NCI-H146 treated with DMSO at 0.1 percent for 48 hours (cell line): ENCODE measurements around the gene ZIC5.

Experiments used
- DNase-seq: peaks from one replicate; lab custom pipeline; 2025; ENCODE audit not compliant: unreplicated experiment; lab: John Stamatoyannopoulos, UW

The ZIC5 gene

DNA sequence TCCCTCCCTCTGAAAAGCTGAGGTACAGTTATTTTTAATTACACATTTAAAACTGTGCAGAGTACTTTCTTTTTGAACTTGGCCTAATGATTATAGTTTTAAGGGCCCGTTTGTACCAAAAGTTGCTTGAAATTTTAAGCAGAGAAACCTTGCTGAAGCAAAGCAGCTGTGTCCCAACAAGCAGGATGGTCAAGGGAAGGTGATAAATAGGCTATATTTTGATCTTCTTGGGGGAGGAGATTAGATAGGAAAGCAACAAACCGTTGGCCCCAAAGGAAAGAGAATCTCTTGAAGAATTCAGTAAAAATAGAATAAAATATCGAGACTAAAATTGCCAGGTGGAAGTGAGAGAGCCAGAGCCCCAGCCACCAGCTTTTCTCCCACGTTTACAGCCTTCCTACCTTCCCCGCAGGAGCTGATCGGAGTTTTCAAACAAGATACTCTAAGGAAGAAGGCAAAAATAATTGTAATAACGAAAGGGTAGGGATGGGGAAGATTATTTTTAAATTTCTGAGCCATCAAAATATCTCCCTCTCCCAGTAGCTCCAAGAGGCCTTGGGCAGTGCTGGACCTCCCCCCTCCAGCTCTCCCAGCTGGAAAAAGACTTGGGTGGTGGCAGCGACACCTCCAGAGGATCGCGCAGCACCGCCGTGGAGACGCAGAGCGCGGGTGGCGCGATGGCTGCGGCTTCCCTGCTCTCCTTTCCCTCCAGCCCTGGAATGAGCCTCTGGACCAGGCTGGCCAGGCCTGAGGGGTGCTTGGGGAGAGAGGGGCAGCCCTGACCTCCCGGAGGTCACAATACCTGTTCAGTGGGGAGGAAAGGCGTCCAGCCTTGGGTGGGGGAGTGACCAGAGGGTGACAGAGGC lies 15.8 kb upstream of the ZIC5 start:
- DNase-seq: peak; percentile 87

DNA sequence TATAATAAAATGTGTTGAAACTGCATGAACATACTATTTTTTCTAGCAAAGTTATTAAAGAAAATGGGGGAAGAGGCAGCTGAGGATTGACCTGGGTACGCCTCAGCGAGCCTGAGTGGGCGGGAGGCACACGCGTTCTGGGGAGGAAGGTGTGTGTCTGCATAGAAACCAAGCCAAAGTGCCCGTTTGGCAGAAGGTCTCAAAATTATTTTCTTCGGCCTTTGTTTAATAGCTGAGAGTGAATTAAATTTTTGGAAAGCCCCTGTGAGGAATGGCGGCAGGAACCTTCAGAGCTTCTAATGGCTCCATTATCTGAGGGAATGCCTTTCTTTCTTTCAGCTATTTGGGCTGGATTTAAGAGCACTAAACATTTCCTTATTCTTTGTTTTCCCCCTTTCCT lies 15.2 kb upstream of the ZIC5 start:
- peak; percentile 61 for DNase-seq

DNA sequence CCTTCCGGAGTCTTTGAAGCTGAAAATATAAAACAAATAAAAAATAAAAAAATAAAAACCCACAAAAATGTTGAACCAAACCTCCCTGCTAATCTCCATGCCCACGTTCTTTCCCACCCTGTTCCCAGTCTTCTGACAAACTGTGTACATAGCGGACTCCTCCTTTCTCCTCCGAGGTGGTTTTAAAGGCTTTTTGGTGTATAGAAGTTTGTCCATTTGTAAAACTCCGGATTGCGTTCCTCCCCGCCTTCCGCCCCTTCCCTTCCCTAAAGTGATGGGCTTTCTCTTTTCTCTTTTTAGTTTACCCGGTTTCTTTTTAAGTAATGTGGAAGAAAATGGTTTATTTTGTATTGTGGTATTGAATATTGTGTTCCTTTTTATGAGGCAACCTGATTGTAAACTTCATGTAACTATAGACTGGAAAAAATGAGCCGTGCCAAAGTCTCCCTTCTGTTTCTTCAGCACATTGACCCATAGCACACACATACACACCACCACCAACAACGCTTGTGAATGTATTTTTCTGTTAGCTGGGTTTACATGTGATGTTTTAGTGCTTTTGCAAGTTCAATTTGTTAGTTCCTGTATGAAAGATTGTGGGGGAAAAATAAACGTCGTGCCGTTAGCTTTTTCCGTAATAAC lies 14.4 kb upstream of the ZIC5 start:
- DNase-seq: peak; percentile 81

DNA sequence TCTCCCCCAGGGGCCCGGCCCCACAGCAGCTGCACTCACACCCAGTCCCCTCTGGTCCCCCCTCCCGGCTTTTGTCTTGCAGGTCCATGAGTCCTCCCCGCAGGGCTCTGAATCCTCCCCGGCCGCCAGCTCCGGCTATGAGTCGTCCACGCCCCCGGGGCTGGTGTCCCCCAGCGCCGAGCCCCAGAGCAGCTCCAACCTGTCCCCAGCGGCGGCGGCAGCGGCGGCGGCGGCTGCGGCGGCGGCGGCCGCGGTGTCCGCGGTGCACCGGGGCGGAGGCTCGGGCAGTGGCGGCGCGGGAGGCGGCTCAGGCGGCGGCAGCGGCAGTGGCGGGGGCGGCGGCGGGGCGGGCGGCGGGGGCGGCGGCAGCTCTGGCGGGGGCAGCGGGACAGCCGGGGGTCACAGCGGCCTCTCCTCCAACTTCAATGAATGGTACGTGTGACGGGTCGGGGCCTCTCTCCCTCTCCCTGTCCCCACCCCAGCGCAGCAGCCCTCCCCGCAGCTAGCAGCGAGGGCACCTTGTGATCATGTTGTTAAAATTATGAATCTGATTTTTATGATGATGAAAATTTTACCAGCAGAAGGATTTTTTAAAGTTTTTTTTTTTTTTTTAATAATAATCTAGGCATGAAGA lies 13.8 kb upstream of the ZIC5 start:
- peak; percentile 44 for DNase-seq

DNA sequence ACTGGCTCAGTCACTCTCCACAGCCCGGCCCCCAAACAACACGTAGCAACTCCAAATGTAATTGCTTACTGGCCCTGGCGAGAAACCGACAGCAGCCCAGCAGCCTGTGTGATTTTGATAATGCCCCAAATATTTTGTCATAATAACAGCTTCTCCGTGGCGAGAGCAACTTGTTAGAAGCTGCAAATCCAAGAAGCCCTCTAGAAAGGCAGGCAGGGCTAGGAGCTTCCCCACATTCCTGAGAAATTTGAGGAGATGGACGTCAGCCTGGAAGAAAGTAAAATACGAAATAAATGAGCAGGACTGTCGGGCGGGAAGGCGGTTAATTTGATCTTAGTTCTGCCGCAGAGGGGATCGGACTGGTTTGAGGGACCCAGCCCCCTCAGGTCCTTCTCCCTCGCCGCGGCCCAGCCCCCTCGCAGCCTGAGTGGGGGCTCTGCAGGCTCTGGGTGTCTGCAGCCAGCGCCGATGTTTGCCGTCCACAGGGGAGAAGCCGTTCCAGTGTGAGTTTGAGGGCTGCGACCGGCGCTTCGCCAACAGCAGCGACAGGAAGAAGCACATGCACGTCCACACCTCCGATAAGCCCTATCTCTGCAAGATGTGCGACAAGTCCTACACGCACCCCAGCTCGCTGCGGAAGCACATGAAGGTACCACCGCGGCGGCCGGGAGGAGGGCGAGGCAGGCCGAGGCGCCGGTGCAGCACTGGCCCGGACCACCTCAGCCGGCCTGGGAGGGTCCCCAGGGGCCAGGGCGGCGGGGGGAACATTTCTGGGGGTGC lies 13.1 kb upstream of the ZIC5 start:
- DNase-seq: peak; percentile 44

DNA sequence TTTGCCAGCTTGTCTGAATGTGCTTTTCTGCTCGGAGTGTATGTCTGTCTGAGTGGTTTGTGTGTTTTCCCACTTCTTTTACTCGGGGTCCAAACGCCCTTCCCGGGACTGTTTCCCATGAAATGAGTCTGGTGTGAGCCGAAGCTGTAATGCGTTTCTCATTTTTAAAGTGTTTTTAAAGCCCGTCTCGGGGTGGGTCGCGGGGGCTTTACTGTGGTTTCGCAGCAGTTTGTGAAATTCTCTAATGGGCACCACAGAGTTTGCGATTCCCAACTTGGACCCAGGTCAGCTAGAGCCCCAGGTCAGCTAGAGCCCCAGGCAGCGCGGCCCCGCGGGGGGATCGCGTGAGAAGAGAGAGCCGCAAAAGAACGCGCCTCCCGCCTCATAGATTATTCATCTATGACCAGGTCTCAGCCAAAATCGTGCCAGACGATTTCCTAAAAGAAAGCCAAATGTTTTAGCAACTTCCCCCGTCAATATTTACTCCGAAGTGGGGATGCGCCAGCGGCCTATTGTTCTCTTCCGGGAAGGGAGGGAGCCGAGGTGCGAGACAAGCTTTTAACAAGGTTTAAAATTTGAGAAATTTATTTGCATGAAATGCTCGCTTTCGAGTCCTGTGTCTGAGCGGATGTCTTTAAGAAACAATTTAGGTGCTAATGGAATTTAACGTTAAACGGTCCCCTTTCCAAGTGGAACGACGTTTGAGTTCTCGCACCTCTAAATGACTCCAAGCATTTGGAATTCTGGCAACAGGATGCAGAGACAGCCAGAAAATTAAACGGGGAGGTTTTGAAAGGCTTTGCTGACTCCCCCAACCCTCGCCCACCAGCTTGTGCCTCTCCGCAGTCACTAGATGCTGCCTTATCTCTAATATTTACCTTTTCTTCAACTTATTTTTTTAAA lies 12.2 kb upstream of the ZIC5 start:
- DNase-seq: peak; percentile 67

DNA sequence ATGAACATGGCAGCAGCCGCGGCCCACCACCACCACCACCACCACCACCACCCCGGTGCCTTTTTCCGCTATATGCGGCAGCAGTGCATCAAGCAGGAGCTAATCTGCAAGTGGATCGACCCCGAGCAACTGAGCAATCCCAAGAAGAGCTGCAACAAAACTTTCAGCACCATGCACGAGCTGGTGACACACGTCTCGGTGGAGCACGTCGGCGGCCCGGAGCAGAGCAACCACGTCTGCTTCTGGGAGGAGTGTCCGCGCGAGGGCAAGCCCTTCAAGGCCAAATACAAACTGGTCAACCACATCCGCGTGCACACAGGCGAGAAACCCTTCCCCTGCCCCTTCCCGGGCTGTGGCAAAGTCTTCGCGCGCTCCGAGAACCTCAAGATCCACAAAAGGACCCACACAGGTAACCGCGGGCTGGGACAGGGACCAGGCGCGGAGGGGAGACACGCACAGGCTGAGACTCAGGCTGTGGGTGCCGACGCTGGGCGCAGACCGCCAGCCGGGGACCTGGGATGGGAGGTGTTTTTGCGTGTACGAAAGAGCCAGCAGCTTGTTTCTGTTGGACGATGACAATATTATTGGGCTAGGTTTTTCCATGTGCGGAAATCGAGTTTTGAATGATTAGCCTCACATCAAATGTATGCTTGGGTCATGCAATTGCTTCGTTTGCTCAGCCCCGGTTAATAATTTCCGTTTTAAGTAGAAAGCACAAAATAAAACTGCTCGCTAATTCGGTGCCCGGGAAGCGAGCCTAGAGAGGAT lies 11.3 kb upstream of the ZIC5 start:
- DNase-seq: peak; percentile 20

DNA sequence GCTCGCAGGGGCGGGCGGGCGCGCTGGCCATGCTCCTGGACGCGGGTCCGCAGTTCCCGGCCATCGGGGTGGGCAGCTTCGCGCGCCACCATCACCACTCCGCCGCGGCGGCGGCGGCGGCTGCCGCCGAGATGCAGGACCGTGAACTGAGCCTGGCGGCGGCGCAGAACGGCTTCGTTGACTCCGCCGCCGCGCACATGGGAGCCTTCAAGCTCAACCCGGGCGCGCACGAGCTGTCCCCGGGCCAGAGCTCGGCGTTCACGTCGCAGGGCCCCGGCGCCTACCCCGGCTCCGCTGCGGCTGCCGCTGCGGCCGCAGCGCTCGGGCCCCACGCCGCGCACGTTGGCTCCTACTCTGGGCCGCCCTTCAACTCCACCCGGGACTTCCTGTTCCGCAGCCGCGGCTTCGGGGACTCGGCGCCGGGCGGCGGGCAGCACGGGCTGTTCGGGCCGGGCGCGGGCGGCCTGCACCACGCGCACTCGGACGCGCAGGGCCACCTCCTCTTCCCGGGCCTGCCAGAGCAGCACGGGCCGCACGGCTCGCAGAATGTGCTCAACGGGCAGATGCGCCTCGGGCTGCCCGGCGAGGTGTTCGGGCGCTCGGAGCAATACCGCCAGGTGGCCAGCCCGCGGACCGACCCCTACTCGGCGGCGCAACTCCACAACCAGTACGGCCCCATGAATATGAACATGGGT lies 10.6 kb upstream of the ZIC5 start:
- no peak for DNase-seq

DNA sequence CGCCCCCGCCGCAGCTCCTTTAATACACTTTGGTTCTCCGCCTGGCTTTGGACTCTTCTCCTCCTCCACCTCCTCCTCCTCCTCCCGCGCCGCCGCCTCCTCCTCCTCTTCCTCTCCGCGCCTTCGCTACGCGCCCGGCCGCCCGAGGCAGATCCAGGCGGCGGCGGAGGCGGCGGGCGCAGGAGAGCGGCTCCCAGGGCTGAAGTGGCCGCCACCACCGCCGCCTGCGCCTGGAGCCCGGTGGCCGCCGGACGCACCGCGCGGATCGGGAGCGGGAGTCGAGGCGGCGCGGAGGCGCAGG lies 10.1 kb upstream of the ZIC5 start, which contains the start of gene ZIC2:
Gene ZIC2, plus strand, starts transcription at position 50 of the 301 bp plus-strand sequence. CDS start 281 bp downstream, outside the sequence.
- DNase-seq: no peak

DNA sequence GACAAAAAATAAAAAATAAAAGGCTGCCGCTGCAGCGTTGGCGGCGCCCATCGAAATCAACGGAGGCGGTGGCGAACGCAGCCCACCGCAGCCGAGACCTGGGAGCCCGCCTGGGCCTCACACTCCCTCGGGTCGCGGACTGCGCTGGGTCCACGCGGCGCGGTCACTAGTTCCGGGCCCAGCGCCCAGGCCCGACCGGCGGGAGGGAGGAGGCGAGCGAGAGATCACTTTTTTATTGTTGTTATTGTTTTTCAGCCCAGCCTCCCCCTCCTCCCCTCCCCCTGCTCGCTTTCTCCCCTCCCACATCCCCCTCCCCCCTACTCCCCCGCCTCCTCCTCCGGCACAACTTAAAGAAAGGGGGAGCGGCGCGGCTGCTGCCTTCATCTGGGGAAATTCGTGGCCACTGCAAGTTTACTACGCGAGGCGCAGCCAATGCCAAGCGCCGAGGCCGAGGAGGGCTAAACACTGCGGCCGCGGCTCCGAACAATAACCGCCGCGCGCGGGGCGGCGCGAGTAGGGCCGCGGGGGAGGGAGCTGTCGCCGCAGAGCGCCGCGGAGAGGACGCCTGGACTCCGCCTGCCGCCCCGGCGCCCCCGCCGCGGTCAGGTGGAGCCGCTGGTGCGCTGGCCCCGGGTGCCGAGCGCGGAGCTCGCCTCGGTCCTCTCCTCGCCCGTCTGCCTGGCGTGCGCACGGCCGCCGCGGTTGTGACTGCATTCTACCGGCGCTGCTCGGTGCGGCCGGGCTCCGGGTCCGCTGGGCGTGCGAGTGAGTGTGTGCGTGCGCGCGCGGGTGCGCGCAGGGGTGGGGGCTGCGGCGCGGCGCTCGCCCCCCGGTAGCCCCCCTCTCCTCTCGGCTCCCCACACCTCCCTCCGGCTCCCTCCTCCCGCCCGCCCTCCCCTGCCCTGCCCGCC lies 9.5 kb upstream of the ZIC5 start:
- DNase-seq: peak; percentile 91

DNA sequence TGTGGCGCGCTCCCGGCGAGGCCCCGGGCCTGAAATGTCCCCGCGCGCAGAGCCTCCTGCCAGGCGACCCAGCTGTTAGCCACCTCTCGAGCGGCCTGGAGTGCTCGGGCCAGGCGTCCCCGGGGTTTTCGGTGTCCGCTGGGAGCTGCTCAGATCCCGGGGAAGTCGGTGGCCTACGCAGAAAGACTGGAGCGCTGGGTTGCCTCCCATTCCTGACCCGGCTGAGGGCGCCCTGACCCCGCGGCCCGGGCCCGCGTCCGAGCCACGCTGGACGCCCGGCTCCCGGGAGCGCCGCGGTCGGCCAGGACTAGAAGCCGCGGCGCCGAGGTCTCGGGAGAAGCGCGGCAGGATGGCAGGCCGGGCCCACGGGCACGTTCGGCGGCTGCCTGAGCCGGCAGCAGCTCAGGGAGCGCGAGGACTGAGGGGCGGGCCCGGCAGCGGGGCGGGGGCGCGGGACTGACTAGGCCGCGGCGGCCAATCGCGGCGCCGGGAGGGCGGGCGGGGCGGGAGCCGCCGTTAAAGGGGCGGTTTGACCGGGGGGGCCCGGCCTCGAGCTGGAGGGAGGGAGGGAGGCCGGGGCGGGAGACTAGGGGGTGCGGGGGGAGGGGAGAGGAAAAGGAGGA lies 8.7 kb upstream of the ZIC5 start:
- DNase-seq: peak; percentile 91

DNA sequence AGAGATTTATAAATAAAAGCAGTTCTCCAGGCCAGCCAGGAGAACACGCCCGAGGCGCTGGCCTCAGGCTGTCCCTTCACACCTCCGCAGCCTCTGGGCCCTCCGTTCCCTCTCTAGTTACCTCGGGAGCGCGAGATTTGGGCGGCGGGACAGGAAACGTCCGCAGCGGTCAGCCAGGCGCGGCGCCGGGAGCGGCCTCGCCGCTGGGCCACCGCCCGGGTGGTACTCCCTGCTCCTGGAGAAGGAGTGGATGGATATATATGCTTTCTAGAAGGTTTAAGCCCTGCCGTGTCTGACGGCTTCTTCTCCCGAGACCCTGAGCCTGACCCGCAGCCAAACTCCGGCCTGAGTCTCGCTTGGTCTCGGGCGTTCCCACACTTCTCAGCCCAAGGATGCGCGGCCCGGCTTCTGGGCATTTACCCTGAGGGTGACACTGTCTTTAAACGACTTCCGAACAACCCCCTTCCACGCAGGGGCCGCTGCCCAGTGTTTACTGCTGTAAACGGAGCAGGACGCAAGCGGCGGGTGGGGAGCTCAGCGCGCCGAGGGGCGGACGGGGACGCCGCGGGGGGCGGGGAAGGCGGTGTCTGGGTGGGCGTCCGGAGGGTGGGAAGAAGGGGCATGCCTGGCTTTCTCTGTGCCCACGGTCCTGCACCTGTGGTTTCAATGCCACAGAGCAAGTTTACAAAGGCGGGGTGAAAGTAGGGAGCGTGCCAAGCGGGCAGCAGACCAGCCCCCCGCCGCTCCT lies 8.1 kb upstream of the ZIC5 start:
- DNase-seq: peak; percentile 72

DNA sequence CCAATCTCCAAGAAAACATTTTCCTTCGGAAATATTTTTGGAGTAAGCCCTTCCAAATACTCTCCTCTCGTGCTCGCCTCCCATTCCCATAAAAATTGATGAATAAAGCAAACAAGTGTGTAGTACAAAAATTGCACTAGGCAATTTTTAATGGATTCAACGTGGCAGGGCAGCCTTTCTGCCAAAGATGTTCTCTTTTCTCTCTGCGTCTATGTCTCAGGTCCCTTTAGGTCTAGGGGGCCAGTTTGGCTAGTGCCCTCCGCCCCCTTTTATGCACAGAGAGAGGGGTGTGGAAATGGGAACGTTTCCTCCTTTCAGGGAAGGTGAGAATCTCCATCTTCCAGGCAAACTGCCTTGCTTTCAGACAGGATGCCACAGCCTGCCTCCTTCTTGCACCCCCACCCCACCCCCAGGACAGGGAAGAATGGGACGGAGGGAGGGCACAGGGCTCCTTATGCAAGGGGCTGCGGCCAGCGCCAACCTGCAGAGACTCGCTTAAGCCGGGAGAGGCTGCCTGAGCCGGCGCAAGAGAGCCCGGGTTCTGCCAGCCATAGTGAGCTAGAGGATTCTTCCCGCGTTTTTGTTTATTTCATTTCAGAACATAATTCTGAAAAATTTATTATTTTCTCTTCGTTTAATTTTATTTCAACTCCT lies 7.4 kb upstream of the ZIC5 start:
- DNase-seq: peak; percentile 72

DNA sequence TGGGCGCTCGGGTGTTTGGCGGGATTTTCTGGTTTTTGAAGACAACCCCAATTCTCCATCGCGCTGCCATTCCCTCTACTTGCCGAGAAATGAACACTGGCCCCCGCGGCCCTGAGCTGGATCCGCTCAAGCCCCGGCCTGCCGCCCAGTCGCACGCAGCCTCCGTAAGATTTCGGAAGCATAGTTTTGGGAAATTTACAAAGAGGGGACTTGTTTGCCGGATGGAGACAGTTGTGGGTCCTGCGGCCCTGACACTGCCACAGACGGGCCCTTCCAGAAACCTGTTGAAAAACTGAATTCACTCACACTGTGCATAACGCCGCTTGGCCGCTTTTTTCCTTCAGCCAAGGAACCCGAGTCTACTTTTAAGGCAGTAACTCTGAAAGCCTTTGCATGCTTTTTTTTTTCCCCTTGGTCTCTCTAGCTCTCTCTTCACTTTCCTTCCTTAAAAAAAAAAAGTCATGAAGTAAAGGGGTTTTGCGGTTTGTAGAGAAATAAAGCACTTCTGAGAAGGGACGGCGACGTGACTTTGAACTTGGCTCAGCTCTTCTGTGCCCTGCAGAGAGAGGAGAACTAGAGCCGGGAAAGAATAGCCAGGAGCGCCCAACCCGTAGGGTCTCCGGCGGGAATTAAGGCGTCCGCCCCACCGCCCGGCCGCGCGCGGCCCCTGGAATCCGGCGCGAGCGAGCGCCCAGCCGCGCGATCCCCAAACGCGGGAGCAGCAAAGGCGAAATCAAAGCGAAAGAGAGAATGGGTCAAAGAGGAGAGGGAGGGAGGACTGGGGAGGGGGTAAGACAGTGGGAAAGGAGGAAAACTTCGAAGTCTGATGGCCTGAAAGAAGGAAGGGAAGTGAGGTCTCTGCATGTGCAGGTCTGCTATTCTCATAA lies 6.6 kb upstream of the ZIC5 start:
- no peak for DNase-seq

DNA sequence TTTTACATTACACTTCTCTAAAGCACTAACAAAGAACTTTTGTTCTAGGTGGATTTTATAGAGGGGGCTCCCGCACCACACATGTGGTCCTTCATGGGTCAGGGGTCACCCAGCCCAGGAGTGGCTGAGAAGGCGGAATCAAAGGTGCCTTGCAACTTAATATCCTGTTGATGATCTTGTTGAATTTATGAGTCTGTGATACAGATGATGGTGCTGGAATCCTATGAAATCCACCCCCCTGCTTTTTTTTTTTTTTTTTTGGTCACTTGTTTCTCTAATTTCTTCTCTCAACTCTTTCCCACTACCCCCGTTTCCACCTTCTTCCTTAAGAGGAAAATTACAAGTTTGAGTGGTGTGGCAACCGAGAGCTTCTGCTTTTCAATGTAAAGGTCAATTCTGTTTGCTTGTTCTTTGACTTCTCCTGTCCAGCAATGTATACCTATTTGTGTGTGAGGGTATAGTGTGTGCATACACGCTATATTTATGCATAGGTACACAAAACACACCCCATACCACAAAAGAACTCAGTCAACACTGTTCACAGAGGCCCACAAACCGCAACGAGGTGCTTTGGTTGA lies 5.9 kb upstream of the ZIC5 start:
- DNase-seq: no peak
